ENCODE results near the gene ZDHHC23.

The ZDHHC23 gene

GRCh38 chr3:113954091-113954685 lies 6.4 kb downstream of the ZDHHC23 start:
- no peak for DNase-seq (ENCODE audit: low read depth)
- H3K4me3 ChIP-seq (ENCODE audit: control insufficient read depth, low read depth, low read length): no peak overlapping the region
- TF ChIP-seq CTCF (conservative IDR thresholded peaks at IDR 0.05; ENCODE audit: control insufficient read depth, insufficient read depth, low read depth, low read length): no peak

- no peak for TF ChIP-seq CTCF (conservative IDR thresholded peaks at IDR 0.05; ENCODE audit: control insufficient read depth, insufficient read depth, low read depth, low read length)
- DNase-seq (ENCODE audit: low read depth): no peak
Measured at GRCh38 chr3:113963879-113964278, 16.1 kb downstream of the ZDHHC23 start.

GRCh38 chr3:113966172-113966571 lies 18.4 kb downstream of the ZDHHC23 start:
- H3K4me3 ChIP-seq (ENCODE audit: control insufficient read depth, low read depth, low read length): no peak overlapping the region
- TF ChIP-seq CTCF (conservative IDR thresholded peaks at IDR 0.05; ENCODE audit: control insufficient read depth, insufficient read depth, low read depth, low read length): no peak
- no peak for DNase-seq (ENCODE audit: low read depth)

More at GRCh38 chr3:113963879-113964278, 16.1 kb downstream of the ZDHHC23 start:
- H3K4me3 ChIP-seq (ENCODE audit: control insufficient read depth, low read depth, low read length): no peak overlapping the region

GRCh38 chr3:113968986-113969385 lies 21.2 kb downstream of the ZDHHC23 start:
- no peak overlapping the region for H3K4me3 ChIP-seq (ENCODE audit: control insufficient read depth, low read depth, low read length)
- DNase-seq (ENCODE audit: low read depth): peak; percentile 23
- no peak for TF ChIP-seq CTCF (conservative IDR thresholded peaks at IDR 0.05; ENCODE audit: control insufficient read depth, insufficient read depth, low read depth, low read length)

GRCh38 chr3:113977822-113978221 lies 30.0 kb downstream of the ZDHHC23 start:
- H3K4me3 ChIP-seq (ENCODE audit: control insufficient read depth, low read depth, low read length): no peak overlapping the region
- TF ChIP-seq CTCF (conservative IDR thresholded peaks at IDR 0.05; ENCODE audit: control insufficient read depth, insufficient read depth, low read depth, low read length): no peak
- DNase-seq (ENCODE audit: low read depth): no peak

GRCh38 chr3:113979916-113980315 lies 32.1 kb downstream of the ZDHHC23 start:
- no peak for DNase-seq (ENCODE audit: low read depth)
- TF ChIP-seq CTCF (conservative IDR thresholded peaks at IDR 0.05; ENCODE audit: control insufficient read depth, insufficient read depth, low read depth, low read length): no peak
- H3K4me3 ChIP-seq (ENCODE audit: control insufficient read depth, low read depth, low read length): no peak overlapping the region

GRCh38 chr3:113981803-113982202 lies 34.0 kb downstream of the ZDHHC23 start:
- DNase-seq (ENCODE audit: low read depth): no peak
- no peak overlapping the region for H3K4me3 ChIP-seq (ENCODE audit: control insufficient read depth, low read depth, low read length)
- no peak for TF ChIP-seq CTCF (conservative IDR thresholded peaks at IDR 0.05; ENCODE audit: control insufficient read depth, insufficient read depth, low read depth, low read length)

Data from fibroblast of mammary gland (primary cell).